Osteoblast (primary cell): ENCODE measurements around the gene ISM2. TPM values are rescaled to one million over a fixed set of nuclear protein-coding genes. Genes with fewer than 3 reads are reported as not detected.

ENCODE experiments used
- DNase-seq: peaks from one replicate; pipeline ENCODE4 v3.0.0; 2011; ENCODE audit warnings: low spot score, mixed read lengths; ENCODE audit not compliant: insufficient read length; ENCODE audit errors: missing footprints
- H2AFZ ChIP-seq: 2 replicates; pipeline ENCODE4 v1.6.0; 2011; ENCODE audit warnings: mild to moderate bottlenecking, low read length
- H3K27ac ChIP-seq: 2 replicates; pipeline ENCODE4 v1.5.1; 2011; ENCODE audit warnings: mild to moderate bottlenecking, low read depth, low read length, moderate library complexity
- H3K27me3 ChIP-seq: 2 replicates; pipeline ENCODE4 v1.6.0; 2012; ENCODE audit warnings: mild to moderate bottlenecking, control low read depth, inconsistent platforms, low read length, moderate library complexity; ENCODE audit not compliant: insufficient read depth
- H3K36me3 ChIP-seq: 2 replicates; pipeline ENCODE4 v1.5.1; 2011; ENCODE audit warnings: mild to moderate bottlenecking, low read length, control low read depth, moderate library complexity; ENCODE audit not compliant: insufficient read depth
- H3K4me1 ChIP-seq: 2 replicates; pipeline ENCODE4 v1.5.1; 2011; ENCODE audit warnings: mild to moderate bottlenecking, low read length, control low read depth, moderate library complexity; ENCODE audit not compliant: insufficient read depth
- H3K4me2 ChIP-seq: 2 replicates; pipeline ENCODE4 v1.6.0; 2011; ENCODE audit warnings: mild to moderate bottlenecking, low read length; ENCODE audit not compliant: insufficient read depth
- H3K4me3 ChIP-seq: fragments of 200-600 bp; sonication (generic); 3 replicates; pipeline ENCODE4 v1.5.1; 2012; ENCODE audit warnings: mild to moderate bottlenecking, low read length, inconsistent platforms; ENCODE audit not compliant: insufficient read depth
- H3K79me2 ChIP-seq: 2 replicates; pipeline ENCODE4 v1.6.0; 2012; ENCODE audit warnings: mild to moderate bottlenecking, low read length, control low read depth, inconsistent platforms; ENCODE audit not compliant: insufficient read depth
- H3K9me3 ChIP-seq: 2 replicates; pipeline ENCODE4 v1.5.1; 2011; ENCODE audit warnings: low read depth, low read length, control low read depth
- H4K20me1 ChIP-seq: 2 replicates; pipeline ENCODE4 v1.6.0; 2012; ENCODE audit warnings: mild to moderate bottlenecking, low read length, control low read depth; ENCODE audit not compliant: insufficient read depth
- total RNA-seq: library from RNA; depleted of rRNA; stranded (reverse); fragments of >200 nt; gene quantifications from 2 replicates; pipeline ENCODE4 v1.2.3, GENCODE V29; 2012
- TF ChIP-seq, protein P1 (sequence below): IDR thresholded peaks from 2 replicates; pipeline ENCODE4 v1.5.1; 2011; ENCODE audit warnings: mild to moderate bottlenecking, low read depth, low read length, moderate library complexity; ENCODE audit errors: extremely low read depth

ISM2 gene
- total RNA-seq, 1 donor = not detected

DNA sequence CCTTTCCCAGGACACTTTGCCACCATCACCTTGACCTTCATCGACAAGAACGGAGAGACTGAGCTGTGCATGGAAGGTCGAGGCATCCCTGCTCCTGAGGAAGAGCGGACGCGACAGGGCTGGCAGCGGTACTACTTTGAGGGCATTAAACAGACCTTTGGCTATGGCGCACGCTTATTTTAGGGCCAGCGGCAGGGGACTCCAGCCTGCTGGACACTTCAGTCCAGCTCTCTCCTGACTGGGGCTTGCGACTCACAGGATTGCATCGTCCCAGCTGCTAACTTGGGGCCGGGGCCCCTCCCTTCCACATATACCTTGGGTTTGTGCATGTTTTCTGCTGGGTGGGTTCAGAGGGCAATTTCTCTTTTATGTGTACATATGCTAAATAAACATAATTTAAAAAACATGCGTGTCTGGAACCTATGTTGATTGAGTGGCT is 29.5 kb downstream of the ISM2 start:
- H3K4me3 ChIP-seq = no peak overlapping the region
- no peaks in the 10 kb centered on the region for H3K4me1 ChIP-seq
- H3K4me2 ChIP-seq = no peak overlapping the region
- no peak overlapping the region for H2AFZ ChIP-seq
- TF ChIP-seq, protein P1, sequence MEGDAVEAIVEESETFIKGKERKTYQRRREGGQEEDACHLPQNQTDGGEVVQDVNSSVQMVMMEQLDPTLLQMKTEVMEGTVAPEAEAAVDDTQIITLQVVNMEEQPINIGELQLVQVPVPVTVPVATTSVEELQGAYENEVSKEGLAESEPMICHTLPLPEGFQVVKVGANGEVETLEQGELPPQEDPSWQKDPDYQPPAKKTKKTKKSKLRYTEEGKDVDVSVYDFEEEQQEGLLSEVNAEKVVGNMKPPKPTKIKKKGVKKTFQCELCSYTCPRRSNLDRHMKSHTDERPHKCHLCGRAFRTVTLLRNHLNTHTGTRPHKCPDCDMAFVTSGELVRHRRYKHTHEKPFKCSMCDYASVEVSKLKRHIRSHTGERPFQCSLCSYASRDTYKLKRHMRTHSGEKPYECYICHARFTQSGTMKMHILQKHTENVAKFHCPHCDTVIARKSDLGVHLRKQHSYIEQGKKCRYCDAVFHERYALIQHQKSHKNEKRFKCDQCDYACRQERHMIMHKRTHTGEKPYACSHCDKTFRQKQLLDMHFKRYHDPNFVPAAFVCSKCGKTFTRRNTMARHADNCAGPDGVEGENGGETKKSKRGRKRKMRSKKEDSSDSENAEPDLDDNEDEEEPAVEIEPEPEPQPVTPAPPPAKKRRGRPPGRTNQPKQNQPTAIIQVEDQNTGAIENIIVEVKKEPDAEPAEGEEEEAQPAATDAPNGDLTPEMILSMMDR = no peak
- no peak overlapping the region for H3K27ac ChIP-seq
- peaks cover 5% of the 10 kb centered on the region for H3K27me3 ChIP-seq
- H3K36me3 ChIP-seq = peaks cover 49% of the 10 kb centered on the region
- no peak for DNase-seq
- no peaks in the 10 kb centered on the region for H3K9me3 ChIP-seq
- no peaks in the 10 kb centered on the region for H3K79me2 ChIP-seq
- H4K20me1 ChIP-seq = peaks cover 3% of the 10 kb centered on the region

DNA sequence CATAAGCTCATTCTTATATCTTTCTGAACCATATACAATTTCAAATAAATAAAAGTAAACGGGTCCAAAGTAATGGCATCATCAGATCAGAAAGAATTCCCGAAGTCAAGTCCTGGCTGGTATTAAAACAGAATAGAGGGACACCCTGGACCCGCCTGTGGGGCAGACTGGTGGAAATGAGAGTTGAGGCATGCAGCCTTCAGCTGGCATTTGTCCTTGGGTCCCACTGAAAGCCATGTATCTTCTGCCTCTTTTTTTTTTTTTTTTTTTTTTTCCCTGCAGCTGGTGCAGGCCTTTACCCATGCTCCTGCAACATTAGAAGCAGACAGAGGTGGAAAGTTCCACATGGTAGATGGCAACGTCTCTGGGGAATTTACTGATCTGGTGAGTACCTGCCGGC is 30.8 kb downstream of the ISM2 start:
- DNase-seq = no peak
- no peaks in the 10 kb centered on the region for H3K27me3 ChIP-seq
- no peaks in the 10 kb centered on the region for H3K4me1 ChIP-seq
- TF ChIP-seq, protein P1 = no peak
- H3K79me2 ChIP-seq = no peaks in the 10 kb centered on the region
- H3K27ac ChIP-seq = no peak overlapping the region
- peaks cover 3% of the 10 kb centered on the region for H4K20me1 ChIP-seq
- no peak overlapping the region for H3K4me3 ChIP-seq
- H2AFZ ChIP-seq = no peak overlapping the region
- H3K9me3 ChIP-seq = no peaks in the 10 kb centered on the region
- H3K36me3 ChIP-seq = peaks cover 61% of the 10 kb centered on the region
- H3K4me2 ChIP-seq = no peak overlapping the region

DNA sequence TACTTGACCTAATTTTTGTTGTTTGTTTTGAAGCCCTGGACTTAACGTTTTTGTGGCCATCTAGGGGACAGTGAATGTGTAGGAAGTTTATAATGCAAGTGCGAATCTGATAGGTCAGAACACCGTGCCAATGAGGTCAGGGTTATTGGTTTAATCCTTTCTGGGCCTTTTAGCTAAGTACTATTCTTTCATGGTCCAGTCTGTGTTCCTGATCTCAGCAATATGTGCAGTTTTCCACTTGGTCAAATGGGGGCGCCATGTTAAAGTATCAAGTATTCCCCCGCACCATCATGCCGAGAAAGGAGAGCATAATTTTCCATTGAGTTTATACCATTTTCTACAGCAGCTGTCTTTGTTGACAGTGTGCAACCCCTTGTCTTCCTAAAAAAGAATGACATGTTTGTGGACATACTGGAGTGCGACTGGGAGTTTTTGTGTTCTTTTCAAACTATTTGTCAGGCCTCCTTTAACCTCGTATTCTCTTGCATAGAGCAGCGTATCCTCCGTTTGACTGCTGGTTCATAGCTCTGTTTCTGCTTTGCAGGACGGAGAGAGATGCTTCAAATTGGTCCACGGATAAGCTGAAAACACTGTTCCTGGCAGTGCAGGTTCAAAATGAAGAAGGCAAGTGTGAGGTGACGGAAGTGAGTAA is 39.4 kb downstream of the ISM2 start:
- TF ChIP-seq, protein P1 = peak; percentile 77
- Histone ChIP-seq H3K36me3 (peaks cover 43% of the 10 kb centered on the region), H3K27ac (peak overlapping the region; percentile 82), H3K27me3 (no peaks in the 10 kb centered on the region), H4K20me1 (peaks cover 26% of the 10 kb centered on the region), H3K4me1 (peaks cover 20% of the 10 kb centered on the region), H2AFZ (no peak overlapping the region), H3K4me2 (peak overlapping the region; percentile 97), H3K4me3 (peak overlapping the region; percentile 85), H3K9me3 (no peaks in the 10 kb centered on the region), H3K79me2 (peaks cover 65% of the 10 kb centered on the region)
- peak; percentile 90 for DNase-seq

DNA sequence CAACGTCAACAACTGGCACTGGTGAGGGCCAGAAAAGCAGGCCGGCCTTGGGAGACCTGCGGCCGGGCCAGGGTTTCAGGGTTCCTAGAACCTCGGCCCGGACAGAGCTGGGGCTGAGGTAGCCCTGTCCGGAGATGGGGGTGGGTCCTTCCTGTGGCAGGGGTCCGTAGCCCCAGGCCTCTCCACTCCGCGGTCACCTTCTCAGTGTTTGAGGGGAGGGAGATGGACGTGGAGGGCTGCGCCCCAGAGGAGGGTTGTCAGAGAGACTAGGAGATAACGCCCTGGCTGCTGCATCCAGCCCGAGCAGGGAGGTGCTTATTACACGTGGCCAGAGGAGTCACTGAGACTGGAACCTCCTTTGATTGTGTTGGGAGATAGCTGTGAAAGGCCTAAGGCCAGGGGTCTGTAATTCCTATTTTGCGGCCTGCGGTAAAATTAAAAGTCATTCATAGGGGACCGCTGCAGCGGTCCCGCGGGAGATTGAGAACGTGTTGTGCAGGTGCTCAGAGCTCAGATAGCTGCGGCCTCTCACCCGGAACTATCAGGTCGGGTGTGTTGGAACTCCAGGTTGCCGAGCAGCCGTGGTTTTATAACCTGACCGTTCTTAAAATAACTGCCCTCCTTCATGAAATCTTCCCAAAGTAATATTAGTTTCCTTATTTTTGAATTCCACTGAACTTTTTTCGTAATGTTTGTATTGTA is 40.2 kb downstream of the ISM2 start:
- TF ChIP-seq, protein P1 = no peak
- Histone ChIP-seq H4K20me1 (peaks cover 26% of the 10 kb centered on the region), H3K36me3 (peaks cover 36% of the 10 kb centered on the region), H3K4me3 (peak overlapping the region; percentile 85), H3K27ac (peak overlapping the region; percentile 82), H3K4me2 (peak overlapping the region; percentile 97), H3K9me3 (no peaks in the 10 kb centered on the region), H3K4me1 (peaks cover 20% of the 10 kb centered on the region), H3K27me3 (no peaks in the 10 kb centered on the region), H2AFZ (peak overlapping the region; percentile 94), H3K79me2 (peaks cover 65% of the 10 kb centered on the region)
- DNase-seq = no peak
